Measurements from ENCODE around the gene UBE2D1. TPM values are rescaled to one million over a fixed set of nuclear protein-coding genes. Genes with fewer than 3 reads are reported as not detected.

UBE2D1 gene
- total and polyA plus RNA-seq, 2 of the 13 experiments (the other 11 are each of a cell fraction or from before 2014, with no cell fraction given): 6.2 to 13.8 TPM

GRCh38 chr10:58384999-58385783 lies 50.4 kb downstream of the UBE2D1 start, which contains the start of gene TFAM (continued):
- TF ChIP-seq ZNF609 (CRISPR knock-in tag; IDR thresholded peaks at IDR 0.05; ENCODE audit: borderline replicate concordance) (peak; percentile 15; the same call in 1 of the 2 replicates), ZNF205 (CRISPR knock-in tag; IDR thresholded peaks at IDR 0.05) (peak; percentile 68; the same call in 1 of the 2 replicates), HNRNPLL (IDR thresholded peaks at IDR 0.05; ENCODE audit: low read depth, low read length, poor library complexity, severe bottlenecking) (peak; percentile 93), PAF1 (CRISPR knock-in tag; IDR thresholded peaks at IDR 0.05) (0 out of 2 replicates have a peak, but pooled peaks have one; percentile 65), ZNF446 (CRISPR knock-in tag; IDR thresholded peaks at IDR 0.05) (no peak; the same call in 1 of the 2 replicates), HINFP (CRISPR knock-in tag; IDR thresholded peaks at IDR 0.05; ENCODE audit: low read depth) (0 out of 2 replicates have a peak, but pooled peaks have one; percentile 51), NR0B2 (CRISPR knock-in tag; IDR thresholded peaks at IDR 0.05) (peak; percentile 82; the same call in 1 of the 2 replicates), ZNF781 (CRISPR knock-in tag; IDR thresholded peaks at IDR 0.05; ENCODE audit: borderline replicate concordance, not compliant biosample characterization) (peak; percentile 79), NFATC3 (CRISPR knock-in tag; IDR thresholded peaks at IDR 0.05) (0 out of 2 replicates have a peak, but pooled peaks have one; percentile 19), ZNF124 (CRISPR knock-in tag; IDR thresholded peaks at IDR 0.05) (no peak; the same call in 1 of the 2 replicates), GABPA (IDR thresholded peaks at IDR 0.05; ENCODE audit: low read depth, low read length) (peak; percentile 53), GABPA (CRISPR knock-in tag; IDR thresholded peaks at IDR 0.05; ENCODE audit: low read depth) (peak; percentile 94), ZNF598 (CRISPR knock-in tag; IDR thresholded peaks at IDR 0.05; ENCODE audit: borderline replicate concordance) (peak; percentile 88; the same call in 1 of the 2 replicates), FOXM1 (CRISPR knock-in tag; IDR thresholded peaks at IDR 0.05) (no peak), NFKBIZ (CRISPR knock-in tag; IDR thresholded peaks at IDR 0.05) (no peak), SMAD3 (CRISPR knock-in tag; IDR thresholded peaks at IDR 0.05) (no peak), ZNF143 (CRISPR knock-in tag; IDR thresholded peaks at IDR 0.05) (peak; percentile 92), ZNF777 (CRISPR knock-in tag; IDR thresholded peaks at IDR 0.05) (peak; percentile 43; the same call in 1 of the 2 replicates), SP2 (CRISPR knock-in tag; IDR thresholded peaks at IDR 0.05) (peak; percentile 38; the same call in 1 of the 2 replicates), ASH2L (IDR thresholded peaks at IDR 0.05; ENCODE audit: insufficient read length, low read depth, low read length) (peak; percentile 90), ZGPAT (CRISPR knock-in tag; IDR thresholded peaks at IDR 0.05) (peak; percentile 74; the same call in 1 of the 2 replicates)

All from HepG2 (cell line).